Neutrophil (primary cell): Measurements from ENCODE around the gene ULK3.

Experiments used
- H3K27ac ChIP-seq: fragments of 200-600 bp; sonication (generic); 2 replicates; pipeline ENCODE4 v1.5.1; 2016; ENCODE audit warnings: mild to moderate bottlenecking, moderate library complexity
- H3K27me3 ChIP-seq: fragments of 200-600 bp; sonication (generic); 2 replicates; pipeline ENCODE4 v1.6.0; 2016; ENCODE audit warnings: mild to moderate bottlenecking
- H3K36me3 ChIP-seq: fragments of 200-600 bp; sonication (generic); 2 replicates; pipeline ENCODE4 v1.5.1; 2017
- H3K4me1 ChIP-seq, 2 experiments: fragments of 200-600 bp in 1 of 2; sonication (generic) in 1 of 2; 1 replicate in 1 of 2; 2 replicates in 1 of 2; pipeline versions ENCODE4 v1.5.1 to v1.6.1; 2013 to 2016; ENCODE audit warnings: low read depth in 1 of 2, low read length in 1 of 2, mild to moderate bottlenecking in 1 of 2, moderate library complexity in 1 of 2; ENCODE audit not compliant: control insufficient read depth in 1 of 2, insufficient read depth in 1 of 2
- H3K4me3 ChIP-seq, 2 experiments: fragments of 200-600 bp in 1 of 2; sonication (generic) in 1 of 2; 1 replicate in 1 of 2; 2 replicates in 1 of 2; pipeline ENCODE4 v1.5.1; 2013 to 2016; ENCODE audit warnings: low read depth in 1 of 2, low read length in 1 of 2, mild to moderate bottlenecking in 1 of 2, moderate library complexity in 1 of 2
- H3K9me3 ChIP-seq: fragments of 200-600 bp; sonication (generic); 2 replicates; pipeline ENCODE4 v1.5.1; 2016
- TF ChIP-seq, protein P1 (sequence below): fragments of 200-600 bp; sonication (generic); IDR thresholded peaks from 2 replicates; pipeline ENCODE4 v1.5.1; 2016; ENCODE audit warnings: antibody characterized with exemption

ULK3 gene

GRCh38 chr15:74833376-74834107, 9.4 kb downstream of the ULK3 start:
- H3K4me3 ChIP-seq, result no peak overlapping the region
- TF ChIP-seq, protein P1, sequence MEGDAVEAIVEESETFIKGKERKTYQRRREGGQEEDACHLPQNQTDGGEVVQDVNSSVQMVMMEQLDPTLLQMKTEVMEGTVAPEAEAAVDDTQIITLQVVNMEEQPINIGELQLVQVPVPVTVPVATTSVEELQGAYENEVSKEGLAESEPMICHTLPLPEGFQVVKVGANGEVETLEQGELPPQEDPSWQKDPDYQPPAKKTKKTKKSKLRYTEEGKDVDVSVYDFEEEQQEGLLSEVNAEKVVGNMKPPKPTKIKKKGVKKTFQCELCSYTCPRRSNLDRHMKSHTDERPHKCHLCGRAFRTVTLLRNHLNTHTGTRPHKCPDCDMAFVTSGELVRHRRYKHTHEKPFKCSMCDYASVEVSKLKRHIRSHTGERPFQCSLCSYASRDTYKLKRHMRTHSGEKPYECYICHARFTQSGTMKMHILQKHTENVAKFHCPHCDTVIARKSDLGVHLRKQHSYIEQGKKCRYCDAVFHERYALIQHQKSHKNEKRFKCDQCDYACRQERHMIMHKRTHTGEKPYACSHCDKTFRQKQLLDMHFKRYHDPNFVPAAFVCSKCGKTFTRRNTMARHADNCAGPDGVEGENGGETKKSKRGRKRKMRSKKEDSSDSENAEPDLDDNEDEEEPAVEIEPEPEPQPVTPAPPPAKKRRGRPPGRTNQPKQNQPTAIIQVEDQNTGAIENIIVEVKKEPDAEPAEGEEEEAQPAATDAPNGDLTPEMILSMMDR, result no peak
- no peak overlapping the region for H3K27ac ChIP-seq
- H3K9me3 ChIP-seq, result no peaks in the 10 kb centered on the region
- H3K4me1 ChIP-seq, result peaks cover 11 to 13% of the 10 kb centered on the region in 2 experiments
- peaks cover 28% of the 10 kb centered on the region for H3K36me3 ChIP-seq
- H3K27me3 ChIP-seq, result peaks cover 8% of the 10 kb centered on the region

DNA sequence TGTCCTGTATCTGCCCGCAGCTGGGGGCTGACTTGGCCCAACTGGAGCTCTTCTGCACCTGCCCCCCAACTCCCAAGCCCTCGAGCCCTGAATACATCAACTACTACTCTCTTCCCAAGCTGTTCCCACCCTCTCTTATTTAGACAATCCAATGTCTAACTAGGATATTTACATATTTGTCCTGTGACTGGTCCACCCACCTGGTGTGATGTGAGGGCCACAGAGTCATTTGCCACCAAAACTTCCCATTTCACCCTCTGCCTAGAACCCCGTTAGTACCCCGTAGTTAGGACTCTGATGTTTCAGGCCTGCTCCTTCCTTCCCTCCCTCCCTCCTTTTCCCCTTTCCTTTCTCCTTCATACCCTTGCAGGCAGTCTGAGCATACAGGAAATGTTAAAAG, 10.1 kb downstream of the ULK3 start:
- TF ChIP-seq, protein P1, result no peak
- H3K27me3 ChIP-seq, result peaks cover 15% of the 10 kb centered on the region
- no peak overlapping the region for H3K27ac ChIP-seq
- peaks cover 21% of the 10 kb centered on the region for H3K36me3 ChIP-seq
- H3K4me1 ChIP-seq, result peaks cover 11 to 13% of the 10 kb centered on the region in 2 experiments
- H3K4me3 ChIP-seq, result no peak overlapping the region
- H3K9me3 ChIP-seq, result no peaks in the 10 kb centered on the region

DNA sequence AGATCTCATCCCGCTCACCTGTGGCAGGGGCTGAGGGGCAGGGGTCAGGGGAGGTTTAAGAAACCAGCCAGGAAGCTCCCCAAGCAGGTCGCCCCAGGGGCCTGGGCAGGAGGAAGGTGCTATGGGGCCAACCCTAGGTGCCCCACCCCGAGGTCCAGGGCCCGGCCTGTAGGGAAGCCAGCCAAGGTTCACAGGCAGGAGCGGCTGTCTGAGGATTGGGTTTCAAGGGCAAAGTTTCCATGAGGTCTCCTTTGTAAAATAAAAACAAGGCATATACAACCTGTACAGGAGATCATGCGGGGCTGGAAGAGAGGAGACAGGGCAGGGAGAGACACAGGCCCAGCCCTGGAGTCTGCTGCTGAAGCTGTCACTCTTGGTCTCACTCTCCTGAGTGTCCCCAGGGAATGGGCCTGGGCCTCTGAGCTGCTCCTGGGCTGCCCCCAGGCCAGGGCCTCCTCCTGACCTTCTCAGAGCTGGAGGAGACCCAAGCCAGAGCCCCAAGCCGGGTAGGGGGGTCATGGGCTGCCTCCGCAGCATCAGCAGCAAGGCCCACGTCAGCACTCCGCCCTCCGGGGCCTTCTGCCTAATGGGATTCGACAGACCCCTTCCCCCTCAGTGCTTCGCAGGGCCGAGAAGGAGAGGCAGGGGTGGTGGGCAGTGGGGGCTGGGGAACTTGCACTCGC, 11.0 kb downstream of the ULK3 start:
- peaks cover 24% of the 10 kb centered on the region for H3K27me3 ChIP-seq
- H3K4me3 ChIP-seq, result no peak overlapping the region
- peaks cover 13% of the 10 kb centered on the region for H3K36me3 ChIP-seq
- no peaks in the 10 kb centered on the region for H3K9me3 ChIP-seq
- no peak overlapping the region for H3K27ac ChIP-seq
- peaks cover 11 to 13% of the 10 kb centered on the region in 2 experiments for H3K4me1 ChIP-seq
- TF ChIP-seq, protein P1, result no peak

DNA sequence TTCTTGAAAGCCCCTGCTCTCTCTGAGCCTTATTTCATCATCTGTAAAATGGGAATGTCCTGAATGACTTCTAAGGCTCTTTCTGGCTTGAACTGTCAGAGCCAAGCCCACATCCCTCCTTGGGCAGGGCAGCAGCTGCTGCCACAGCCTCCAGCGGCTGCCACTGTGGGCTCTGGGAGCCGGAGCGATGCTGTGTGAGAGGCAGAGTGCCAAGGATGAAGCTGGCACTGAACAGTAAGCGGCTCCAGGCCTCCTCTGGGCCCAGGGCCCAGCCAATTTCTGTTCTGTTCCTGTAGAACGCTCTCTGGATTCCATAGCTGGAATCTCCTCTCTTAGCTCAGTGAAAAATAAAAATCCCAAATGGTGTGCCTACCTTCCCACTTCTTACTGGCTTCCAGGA, 12.1 kb downstream of the ULK3 start:
- peaks cover 34% of the 10 kb centered on the region for H3K27me3 ChIP-seq
- peaks cover 11 to 13% of the 10 kb centered on the region in 2 experiments for H3K4me1 ChIP-seq
- H3K9me3 ChIP-seq, result no peaks in the 10 kb centered on the region
- no peak overlapping the region for H3K4me3 ChIP-seq
- H3K27ac ChIP-seq, result no peak overlapping the region
- TF ChIP-seq, protein P1, result no peak
- H3K36me3 ChIP-seq, result peaks cover 4% of the 10 kb centered on the region

- Histone ChIP-seq H3K4me1 (peaks cover 11 to 13% of the 10 kb centered on the region in 2 experiments), H3K27me3 (peaks cover 43% of the 10 kb centered on the region), H3K9me3 (no peaks in the 10 kb centered on the region), H3K36me3 (no peaks in the 10 kb centered on the region), H3K27ac (no peak overlapping the region), H3K4me3 (no peak overlapping the region)
- TF ChIP-seq, protein P1, result no peak
Observed at GRCh38 chr15:74829991-74830390, 13.0 kb downstream of the ULK3 start.
